Activated T-cell treated with anti-CD3 and anti-CD28 coated beads for 24 hours (primary cell): ENCODE measurements around the gene NUDT14.

Experiments used
- DNase-seq: peaks from one replicate; pipeline ENCODE4 v3.0.0-alpha.2; 2020; ENCODE audit warnings: low read depth

NUDT14 gene

GRCh38 chr14:105198588-105198987 lies 17.5 kb upstream of the NUDT14 start:
- no peak for DNase-seq

DNA sequence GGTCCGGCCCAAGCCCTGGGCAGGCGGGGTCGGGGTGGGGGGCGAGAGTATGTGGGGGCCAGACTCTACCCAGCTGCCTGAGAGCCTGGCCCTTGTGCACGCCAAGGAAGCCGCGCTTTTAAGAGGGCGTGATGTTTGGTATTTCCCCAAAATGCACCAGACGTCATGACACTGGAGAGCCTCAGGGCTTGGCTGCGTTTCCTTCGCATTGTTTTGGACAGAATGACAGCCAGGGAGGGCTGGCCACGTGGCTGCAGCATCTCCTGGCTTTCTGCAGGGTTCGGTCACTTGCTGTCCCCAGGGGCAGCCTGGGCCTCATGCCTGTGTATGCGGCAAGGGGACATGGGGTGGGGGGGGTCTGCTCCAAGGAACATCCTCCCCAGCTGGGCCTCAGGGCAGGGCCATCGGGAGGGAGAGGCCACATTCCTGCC lies 16.1 kb upstream of the NUDT14 start:
- DNase-seq = no peak

- no peak for DNase-seq
Observed at GRCh38 chr14:105196265-105196960, 15.3 kb upstream of the NUDT14 start.

DNA sequence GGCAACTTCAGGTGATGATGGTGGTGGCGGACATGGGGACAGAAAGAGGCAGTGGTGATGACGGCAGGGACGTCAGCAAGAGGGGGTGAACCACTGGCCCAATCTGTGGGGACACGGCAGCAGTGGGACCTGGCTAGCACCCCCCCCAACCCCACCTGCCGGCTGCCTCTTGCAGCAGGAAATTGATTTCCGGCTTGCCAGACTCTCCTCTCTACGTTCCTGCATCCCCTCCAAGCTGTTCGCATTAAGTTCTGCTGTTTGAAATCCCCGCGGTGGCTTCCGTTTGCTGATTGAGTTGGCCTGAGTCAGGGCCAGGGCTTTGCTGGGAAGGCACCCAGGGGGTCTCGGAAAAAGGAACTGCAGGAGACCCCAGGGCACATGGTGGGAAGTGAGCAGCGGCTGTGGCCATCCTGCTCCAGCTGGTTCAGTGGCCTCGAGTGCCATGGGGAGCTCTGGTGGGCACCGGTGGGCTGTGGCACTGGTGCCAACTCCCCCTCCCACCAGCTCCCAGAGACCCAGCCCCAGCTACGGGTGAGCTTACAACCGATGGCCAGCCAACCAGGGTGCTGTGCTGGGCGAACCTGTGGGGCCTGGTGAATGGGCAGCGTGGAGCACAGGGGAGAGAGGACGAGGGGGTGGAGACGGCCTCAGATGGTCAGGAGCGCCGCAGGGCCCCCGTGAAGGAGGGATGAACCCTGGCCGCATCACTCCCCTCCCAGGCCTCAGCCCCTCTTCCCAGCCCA lies 14.6 kb upstream of the NUDT14 start:
- no peak for DNase-seq

DNA sequence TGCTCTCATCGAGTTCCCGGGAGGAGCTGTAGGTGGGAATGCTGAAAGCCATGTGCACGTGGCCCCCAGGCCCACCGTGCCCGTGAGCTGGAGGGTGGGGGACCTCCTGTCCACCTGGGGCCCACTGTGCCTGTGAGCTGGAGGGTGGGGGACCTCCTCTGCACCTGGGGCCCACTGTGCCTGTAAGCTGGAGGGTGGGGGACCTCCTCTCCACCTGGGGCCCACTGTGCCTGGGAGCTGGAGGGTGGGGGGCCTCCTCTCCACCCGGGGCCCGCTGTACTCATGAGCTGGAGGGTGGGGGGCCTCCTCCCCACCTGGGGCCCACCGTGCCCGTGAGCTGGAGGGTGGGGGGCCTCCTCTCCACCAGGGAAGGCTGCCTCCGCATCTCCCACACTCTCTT lies 13.9 kb upstream of the NUDT14 start:
- no peak for DNase-seq

DNA sequence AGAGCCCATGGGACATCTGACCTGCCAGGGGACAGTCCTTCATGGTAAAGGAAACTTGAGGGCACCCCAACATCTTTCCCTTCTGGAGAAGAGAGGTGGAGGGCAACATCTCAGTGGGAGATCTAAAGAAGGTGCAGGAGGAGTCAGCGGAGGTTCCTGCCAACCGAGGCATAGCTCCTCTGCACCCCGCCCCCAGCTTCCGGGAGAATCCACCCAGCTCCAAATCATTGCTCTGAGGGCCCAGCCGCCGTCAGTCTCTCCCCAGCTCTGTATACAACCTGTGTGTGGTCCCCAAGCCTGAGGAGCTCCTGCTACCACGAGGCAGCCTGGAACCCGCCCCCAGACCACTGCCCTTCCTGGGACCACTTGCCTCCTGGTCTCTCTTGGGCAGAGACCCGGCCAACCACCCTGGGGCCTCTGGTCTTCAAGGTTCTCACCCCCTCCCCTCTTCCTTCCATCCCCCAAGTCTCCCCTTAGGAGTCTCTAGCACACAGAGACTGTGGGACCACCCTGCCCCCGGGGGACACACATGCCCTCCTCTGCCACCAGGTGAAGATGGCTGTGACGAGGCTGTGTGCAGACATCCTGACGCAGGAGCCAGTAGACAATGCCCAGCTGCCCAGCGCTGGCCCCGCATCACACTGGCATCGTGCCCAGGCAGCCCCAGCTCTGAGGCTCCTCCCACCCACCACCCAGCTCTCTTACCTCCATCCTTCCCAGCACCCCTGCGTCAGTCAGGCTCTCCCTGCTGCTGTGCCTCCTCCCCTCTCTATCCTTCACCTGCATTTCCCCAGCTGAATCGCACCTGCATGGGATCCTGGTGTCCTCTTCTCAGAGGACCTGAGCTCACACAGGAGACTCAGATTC lies 13.0 kb upstream of the NUDT14 start:
- DNase-seq = no peak

DNA sequence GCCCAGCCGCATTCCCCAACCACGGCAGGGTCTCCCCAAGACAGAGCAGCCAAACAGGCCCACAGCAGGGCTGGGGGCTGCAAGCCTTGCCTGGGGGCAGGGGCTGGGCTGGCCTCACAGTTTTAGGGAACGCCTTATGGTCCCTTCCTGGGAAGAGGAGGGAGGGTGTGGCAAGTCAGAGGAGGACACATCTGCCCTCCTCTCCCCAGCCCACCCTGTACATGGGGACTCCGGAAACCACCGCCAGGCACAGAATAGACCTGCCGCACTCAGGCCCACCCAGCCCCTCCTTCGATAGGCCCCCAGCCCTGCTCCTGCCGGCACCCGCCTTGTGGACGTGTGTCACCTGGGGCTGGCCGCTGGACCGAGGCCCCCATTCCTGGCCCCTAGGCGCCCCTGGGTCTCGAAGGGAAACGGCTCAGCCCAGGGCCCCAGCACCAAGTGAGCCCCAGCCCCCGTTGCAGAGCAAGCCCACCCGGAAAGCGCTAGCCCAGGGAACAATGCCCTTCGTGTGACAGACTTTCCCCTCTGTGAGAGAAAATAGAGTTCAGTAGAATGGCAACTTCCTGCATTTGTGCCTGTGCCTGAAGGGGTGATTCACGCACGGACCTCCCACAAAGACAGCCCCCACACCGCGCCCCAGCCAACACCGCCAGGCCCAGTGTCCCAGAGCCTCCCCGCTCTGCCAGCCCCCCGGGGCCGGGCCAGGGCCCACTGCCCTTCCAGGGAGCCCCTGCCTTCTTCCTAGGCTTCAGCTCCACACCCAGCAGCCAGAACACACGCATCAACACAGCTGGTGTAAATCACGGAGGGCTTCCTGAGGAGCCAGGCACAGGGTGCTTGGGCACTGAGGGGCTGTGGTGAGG lies 12.0 kb upstream of the NUDT14 start:
- DNase-seq = no peak

DNA sequence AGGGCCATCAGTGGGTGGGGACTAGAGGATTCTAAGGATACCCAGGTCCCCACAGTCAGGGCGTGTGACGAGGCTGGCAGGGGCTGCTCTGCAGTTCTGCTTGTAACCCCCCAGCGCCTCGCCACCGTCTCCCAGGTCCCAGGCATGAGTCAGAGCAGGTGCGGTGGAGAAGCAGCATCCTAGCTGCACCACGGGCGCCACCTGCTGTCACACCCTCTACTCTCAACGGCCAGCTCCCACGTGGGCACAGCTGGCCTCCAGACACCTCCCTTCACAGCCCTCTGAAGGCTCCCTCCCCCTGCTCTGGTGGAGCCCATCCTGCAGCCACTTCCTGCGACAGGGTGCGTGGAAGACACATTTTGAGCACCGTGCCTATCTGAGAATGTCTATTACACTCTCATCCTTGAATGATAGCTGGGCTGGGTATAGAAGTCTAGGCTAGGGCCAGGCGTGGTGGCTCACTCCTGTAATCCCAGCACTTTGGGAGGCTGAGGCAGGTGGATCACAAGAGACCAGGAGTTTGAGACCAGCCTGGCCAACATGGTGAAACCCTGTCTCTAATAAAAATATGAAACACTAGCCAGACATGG lies 6.9 kb upstream of the NUDT14 start:
- no peak for DNase-seq

DNA sequence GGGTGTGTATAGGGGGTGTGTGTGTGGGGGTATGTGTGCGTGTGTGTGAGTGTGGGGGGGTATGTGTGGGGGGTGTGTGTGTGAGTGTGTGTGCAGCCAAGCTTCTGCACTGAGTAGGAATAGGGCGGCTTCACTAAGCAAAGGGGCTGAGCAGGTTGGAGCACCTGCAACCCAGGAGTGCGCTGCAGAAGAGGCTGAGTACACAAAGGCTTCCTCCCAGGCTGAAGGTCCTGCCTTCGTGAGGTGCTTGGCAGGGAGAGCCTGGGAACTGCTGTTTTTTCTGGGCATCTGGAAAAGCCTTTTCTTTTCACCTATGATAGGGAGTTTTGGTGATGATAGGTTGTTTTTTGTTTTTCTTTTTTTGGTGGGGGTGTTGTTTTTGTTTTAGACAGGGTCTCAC lies 6.0 kb upstream of the NUDT14 start:
- no peak for DNase-seq

DNA sequence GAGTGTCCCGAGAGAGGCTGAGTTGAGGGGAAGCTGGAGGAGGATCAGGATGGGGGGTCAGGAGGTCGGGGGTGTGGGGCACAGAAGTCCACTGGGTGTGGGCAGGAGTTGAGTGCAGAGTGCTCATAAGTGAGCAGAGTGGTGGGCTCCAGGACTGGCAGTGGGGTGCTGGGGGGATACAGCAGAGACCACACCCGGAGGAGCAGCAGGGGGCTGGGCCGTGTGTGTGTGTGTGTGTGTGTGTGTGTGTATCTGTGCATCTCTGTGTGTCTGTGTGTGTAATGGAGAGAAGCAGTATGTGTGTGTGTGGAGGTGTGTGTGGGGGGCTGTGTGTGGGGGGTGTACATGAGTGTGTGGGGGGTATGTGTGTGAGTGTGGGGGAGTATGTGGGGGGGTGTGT lies 4.9 kb upstream of the NUDT14 start:
- no peak for DNase-seq

- no peak for DNase-seq
Observed at GRCh38 chr14:105185001-105185400, 3.9 kb upstream of the NUDT14 start.

DNA sequence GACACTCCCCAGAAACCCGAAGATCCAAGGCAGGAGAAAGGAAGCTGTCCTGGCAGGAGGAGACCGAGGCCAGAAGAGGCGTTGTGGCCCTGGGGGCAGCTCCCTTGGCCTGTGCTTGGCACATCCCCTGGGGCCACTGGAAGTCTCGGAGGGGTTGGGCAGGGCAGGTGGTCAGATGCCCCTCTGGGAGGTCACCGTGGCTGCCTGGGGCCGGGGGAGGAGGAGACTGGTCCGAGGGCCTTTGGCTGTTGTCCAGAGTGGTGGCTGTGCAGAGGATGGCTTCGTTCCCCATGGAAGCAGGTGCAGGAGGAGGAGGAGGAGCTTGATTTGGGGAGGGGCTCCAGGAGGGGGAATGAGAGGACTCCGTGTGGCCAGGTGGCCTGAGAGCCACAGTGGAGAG lies 3.3 kb upstream of the NUDT14 start:
- no peak for DNase-seq

DNA sequence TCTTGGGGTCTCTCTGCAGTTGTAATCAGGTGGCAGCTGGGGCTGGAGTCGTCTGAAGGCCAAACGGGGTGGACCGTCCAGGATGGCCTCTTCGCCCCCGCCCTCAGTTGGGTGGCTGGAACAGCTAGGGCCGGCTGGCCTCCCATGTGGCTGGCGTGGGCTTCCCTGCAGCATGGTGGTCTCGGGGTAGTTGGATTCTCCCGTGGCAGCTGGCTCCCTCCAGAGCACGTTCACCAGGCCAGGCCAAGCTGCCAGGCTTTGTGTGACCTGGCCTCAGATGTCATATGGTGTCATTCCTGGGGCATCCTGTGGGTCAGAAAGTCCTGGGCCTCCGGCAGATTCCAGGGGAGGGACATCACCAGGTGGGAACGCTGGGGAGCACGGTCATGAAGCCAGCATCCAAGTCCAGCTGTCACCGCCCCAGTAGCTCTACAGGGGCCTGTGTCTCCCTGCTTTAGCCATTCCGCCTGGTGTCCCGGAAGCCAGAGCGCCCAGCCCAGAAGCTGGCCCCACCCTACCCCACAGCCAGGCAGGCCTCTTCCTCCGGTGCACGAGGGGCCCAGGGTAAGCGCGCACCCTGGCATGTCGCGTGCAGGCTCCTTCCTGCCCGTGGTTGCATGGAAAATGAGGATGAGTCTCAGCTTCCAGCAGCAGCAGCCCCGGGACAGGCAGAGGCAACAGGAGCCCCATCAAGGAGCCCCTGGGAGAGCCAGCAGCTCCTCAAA lies 1.3 kb upstream of the NUDT14 start:
- no peak for DNase-seq

- no peak for DNase-seq
Observed at GRCh38 chr14:105181549-105182295, 610 bp upstream of the NUDT14 start.

- no peak for DNase-seq
Observed at GRCh38 chr14:105179191-105179590, 1.9 kb downstream of the NUDT14 start.

DNA sequence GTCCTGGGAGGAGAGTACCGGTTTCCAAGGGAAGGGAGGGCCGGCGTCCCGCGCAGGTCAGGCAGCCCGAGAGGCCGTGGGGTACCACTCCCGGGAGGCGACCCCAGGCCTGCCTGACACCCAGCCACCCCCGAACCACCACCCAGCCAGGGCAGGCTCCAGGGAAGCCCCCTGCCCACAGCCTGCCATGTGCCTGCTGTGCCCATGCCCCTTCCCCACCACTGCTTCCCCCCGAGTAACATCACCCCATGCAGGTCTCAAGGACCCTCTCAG lies 2.3 kb downstream of the NUDT14 start:
- no peak for DNase-seq

DNA sequence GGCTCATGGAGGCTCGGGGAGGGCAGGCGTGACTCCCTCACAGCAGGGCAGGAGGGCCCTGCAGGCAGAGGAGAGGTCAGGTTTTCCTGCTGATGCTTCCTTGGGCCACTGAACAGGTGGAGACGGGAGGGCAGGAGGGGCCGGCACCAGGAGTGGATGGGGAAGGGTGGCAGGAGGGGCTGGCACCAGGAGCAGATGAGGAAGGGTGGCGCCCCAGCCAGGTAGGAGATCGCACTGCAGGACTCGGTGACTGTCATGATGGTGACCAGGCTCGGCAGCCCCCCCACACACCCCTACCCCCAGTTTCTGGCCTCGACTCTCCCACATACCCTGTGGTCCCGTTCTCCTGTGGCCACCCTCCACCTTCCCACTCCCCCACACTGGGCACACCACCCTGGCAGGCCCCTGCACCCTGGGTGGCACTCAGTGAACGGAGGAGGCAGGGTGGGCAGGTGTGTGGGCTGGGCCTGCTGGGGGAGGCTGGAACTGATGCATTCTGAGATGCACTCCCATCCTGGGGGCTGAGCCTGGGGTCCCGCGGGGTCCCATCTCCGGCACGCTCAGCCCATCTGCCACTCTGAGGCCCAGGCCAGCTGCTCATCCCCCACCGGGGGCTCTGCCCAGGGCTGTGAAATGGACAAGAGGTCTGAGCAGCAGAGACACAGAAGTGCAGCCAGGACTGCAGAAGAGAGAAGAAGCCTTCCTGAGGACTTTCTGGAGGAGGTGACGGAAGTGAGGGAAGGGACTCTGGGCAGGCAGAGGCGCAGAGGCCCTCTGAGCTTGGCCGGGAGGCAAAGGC lies 2.8 kb downstream of the NUDT14 start:
- no peak for DNase-seq

DNA sequence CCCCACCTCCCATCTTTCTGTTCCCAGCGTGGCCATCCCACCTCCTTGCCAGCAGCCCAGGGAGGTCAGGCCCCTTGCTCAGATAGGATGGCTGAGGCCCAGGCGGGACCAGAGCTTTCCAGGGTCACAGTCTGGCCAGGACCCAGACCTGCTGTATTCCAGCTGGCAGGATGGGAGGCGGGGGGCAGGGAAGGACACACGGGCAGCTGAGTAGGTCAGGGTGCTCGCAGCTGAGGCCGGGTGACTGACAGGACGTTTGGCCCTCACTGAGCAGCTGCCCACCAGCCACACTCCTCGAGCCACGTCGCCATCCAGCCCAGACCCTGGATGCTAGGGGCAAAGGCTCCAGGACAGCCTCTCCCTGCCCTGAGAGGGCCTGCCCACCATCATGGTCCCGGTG lies 4.0 kb downstream of the NUDT14 start:
- no peak for DNase-seq

- DNase-seq = no peak
Observed at GRCh38 chr14:105176513-105176912, 4.6 kb downstream of the NUDT14 start.
